ENCODE measurements around the gene FAF1.
"Not testable (repeated sequence)": the region's sequence is repeated elsewhere in the genome, so short reads cannot be mapped to it uniquely, and the experiment has no call there.

FAF1 gene

DNA sequence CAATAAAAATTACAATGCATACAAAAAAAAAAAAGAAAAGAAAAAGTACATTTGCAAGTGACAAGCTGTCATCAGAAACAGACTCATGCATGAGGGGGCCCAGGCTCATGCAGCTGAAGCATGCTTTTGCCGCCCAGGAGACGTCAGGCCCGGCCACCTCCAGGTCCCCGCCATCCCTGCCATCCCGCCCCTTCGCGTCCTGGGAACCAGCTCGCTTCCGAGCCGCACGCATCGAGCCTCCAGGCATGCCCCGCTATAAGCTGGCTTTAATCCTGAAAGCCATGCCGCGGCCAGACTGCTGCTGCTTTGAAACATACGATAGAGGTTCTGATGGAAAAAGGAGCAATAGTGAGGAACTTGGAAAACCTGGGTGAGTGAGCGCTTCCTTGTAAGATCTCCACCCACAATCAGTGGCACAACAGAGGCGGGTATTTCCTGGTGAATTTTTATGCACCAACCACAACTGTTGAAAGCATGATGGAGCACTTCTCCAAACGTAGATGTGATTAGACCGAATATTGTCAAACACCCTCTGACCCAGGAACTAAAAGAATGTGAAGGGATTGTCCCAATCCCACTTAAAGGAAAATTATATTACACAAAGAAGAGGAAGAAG is 113.7 kb downstream of the FAF1 start:
- no peak for DNase-seq

DNA sequence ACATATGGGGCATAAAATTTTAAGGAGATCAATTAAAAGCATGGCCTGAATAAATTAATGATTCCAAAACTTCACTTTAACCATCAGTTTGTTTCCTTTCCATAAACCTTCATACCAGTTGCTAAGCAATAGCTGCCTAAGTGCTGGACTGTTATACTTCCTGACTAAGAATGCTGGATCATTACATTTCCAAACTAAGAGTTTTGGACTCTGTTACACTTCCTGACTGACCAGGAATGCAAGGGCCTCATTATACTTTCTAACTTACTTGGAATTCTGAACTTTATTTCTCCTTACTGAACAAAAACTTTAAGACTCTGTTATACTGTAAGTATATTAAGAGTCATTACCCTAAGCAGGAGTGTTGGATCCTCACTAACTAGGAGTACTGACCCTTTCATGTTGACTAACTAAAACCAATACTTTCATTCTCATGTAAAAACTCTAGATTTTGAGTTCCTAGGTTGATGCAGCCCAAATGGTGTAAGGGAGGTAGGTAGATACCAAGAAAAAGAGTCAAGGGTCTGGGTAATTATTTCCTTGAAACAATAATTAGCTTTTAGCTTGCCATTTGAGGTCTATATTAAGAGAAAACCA is 118.2 kb downstream of the FAF1 start:
- DNase-seq, result no peak

DNA sequence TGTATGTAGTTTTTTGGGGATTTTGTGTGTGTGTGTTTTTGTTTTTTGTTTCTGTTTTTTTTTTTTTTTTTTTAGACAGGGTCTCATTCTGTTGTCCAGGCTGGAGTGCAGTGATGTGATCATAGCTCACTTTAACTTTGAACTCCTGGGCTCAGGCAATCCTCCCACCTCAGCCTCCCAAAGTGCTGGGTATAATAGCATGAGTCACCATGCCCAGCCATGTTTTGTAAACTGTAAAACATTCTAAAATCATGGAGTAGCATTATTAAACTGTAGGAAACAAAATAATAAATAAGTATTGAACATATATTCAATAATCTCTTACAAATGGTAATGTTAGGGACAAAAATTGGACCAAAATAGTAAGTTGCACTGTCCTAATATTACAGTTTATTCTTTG is 124.0 kb downstream of the FAF1 start:
- no peak for DNase-seq

DNA sequence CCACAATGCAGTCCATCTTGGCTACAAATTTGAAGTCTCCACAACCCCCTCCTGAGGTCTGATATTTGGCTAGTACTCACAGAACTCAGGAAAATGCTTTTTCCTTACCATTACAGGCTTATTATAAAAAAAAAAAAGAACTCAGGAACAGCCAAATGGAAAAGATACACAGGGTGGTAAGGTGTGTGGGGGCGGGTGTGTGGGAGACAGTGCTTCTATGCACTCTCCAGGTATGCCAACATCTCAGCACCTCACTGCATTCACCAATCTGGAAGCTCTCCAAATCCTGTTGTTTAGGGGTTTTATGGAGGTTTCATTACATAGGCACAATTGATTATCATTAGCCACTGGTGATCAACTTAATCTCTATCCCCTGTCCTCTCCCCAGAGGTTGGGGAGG is 126.9 kb downstream of the FAF1 start:
- DNase-seq, result no peak

DNA sequence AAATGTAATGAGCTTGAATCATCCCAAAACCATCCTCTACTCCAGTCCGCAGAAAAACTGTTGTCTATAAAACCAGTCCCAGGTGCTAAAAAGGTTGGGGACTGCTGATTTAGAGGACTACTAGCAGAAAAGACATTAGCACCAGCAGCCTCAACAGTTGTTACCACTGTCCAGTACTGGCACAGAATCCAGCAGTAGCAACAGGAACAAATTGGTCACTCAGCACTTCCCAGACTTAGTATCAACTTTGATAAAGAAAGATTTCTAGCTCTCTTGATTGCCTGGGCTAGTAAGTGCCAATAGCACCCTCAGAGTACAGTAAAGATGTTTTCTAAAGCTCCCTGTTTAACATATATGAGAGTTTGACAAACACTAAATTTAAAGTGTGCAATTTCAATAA is 127.9 kb downstream of the FAF1 start:
- no peak for DNase-seq

DNA sequence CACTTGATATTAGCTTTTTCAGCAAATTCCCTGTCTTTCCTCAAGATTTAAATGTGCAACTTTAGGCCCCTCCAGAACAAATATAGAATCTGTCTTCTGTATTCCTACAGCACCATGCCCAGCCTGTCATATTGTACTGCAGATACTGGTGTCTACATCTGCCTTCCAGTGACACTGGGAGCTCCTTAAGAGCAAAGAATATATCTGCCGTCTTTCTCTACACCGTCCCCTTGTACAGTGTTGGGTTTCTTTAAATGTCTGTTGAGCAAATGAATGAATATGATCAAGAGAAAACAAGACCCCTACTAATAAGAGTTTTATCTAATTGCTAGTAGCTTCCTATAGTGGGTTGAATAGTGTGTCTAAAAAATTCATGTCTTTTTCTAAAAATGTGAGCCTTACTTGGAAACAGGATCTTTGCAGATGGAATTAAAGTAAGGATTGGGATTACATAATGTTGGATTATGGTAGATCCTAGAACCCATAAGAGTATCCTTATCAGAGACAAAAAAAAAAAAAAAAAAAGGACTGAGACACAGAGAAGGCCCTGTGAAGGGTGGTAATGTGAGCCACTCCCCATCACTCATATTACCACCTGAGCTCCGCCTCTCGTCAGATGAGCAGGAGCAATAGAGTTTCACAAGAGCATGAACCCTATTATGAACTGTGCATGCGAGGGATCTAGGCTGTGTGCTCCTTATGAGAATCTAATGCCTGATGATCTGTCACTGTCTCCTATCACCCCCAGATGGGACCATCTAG is 128.6 kb downstream of the FAF1 start:
- no peak for DNase-seq

DNA sequence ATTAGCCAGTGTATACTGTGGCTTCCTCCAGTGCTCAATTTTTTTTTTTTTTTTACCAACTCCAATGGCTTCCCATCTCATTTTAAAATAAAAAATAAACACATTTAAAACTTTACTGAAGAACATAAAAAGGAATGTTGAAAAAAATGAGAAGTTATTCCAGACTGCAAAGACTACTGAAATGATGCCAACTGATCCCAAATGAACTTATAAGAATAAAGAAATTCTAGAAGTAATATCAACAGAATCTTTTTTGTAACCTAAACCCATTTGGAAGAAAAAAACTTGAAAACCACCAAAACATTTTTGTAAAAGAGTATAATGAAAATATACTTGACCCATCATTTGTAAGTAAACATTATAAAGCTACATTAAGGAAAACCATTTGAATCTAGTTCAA is 129.4 kb downstream of the FAF1 start:
- no peak for DNase-seq

DNA sequence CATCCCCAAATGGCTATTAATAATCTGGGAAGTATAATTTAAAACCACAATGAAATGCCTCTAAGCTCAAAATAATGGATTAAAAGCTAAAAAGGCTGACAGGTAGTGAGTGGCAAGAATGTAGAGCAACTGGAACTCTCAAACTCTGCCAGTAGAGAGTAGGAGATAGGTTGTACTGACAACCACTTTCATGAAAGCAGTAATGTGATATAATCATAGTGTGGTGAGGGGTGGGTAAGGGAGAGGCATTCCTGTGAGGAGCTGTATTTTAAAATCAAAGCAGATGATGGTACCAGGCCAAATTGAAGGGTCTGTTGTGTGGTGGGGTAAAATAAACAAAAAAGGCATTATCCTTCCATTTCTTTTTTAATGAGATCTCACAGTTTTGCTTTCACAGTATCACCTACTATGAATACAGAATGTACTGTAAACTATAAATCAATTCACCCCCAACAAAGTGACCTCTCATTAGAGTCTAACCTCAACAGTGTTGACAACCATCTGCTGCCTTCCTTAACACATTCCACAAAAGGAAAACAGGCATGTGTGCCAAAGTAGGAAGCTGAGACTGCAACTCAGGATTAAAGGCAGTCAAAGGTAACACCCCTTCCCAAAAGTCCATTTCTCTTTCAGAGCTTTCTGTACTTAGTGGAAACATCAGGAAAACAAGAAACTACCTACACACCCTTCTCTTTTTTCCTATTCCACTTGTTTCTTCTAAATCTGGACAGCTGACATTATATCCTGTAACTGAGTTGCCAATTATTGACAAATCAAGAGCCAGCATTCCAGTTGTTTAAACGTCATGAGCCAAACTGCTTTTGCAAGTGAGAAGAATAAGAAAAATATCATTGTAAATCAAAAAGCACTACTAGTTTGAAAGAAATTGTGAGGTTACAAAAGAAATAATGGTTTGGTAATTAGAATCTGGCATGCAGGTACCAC is 130.8 kb downstream of the FAF1 start:
- no peak for DNase-seq

DNA sequence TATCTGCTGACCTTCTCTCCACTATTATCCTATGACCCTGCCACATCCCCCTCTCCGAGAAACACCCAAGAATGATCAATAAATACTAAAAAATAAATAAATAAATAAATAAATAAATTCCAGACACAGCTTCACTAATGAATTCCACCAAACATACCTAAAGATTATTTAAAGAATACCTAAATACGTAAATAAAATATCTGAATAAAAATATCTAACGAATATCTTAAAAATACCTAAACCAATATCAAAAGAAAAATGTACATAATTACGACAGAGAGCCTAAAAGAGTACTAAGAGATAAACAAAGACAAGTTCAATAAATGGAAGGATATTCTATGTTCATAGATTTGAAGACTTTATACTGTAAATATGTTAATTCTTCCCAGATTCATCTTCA is 132.5 kb downstream of the FAF1 start:
- no peak for DNase-seq

DNA sequence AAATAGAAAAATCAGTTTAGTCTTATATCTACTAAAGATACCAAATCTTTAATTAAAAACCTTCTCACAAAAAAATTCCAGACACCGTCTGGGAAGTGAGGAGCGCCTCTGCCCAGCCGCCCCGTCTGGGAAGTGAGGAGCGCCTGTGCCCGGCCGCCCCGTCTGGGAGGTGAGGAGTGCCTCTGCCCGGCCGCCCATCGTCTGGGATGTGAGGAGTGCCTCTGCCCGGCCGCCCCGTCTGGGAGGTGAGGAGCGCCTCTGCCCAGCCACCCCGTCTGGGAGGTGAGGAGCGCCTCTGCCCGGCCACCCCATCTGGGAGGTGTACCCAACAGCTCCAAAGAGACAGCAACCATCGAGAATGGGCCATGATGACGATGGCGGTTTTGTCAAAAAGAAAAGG is 133.3 kb downstream of the FAF1 start:
- DNase-seq, result not testable (repeated sequence)

DNA sequence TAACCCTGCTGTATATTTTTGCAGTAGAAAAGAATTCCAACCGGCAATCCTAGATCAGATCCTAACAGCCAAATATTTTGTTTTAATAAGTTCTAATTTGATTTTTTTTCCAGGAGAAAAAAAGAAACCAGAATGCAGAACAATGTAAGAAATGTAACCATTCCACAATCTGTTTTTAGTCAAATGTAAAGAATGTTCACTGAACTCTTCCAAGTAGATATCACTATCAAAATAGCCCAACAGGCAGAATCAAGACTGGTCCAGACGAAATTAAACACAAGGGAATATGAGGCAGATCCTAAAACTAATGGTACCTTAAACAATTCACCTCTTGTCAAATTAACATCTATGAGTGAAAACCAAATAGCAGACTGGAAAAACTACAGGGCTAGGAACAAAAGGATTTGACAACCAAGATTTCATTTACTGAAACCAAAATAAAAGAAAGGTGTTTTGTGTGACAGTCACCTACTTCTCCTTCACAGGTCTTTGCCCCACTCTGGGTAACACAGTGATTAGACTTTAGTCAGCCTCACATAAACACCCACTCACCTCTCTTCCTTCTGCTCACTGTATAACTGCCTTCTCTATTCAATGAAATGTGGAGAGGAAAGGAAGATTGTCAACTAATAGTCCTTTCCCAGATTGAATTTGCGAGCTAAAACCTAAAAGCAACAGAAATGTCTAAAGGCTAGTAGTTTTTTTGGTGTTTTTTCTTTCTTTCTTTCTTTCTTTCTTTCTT is 137.9 kb downstream of the FAF1 start:
- no peak for DNase-seq

DNA sequence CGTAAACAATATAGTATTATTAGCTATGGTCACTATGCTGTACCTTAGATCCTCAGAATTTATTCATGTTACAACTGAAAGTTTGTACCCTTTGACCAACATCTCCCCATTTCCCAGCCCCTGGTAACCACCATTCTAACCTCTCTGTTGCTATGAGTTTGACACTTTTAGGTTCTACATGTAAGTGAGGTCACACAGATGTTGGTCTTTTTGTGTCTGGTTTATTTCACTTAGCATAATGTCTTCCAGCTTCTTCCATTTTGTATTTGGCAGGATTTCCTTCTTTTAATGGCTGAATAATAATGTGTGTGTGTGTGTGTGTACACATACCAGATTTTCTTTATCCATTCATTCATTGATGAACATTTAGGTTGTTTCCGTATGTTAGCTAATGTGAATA is 139.5 kb downstream of the FAF1 start:
- DNase-seq, result no peak

DNA sequence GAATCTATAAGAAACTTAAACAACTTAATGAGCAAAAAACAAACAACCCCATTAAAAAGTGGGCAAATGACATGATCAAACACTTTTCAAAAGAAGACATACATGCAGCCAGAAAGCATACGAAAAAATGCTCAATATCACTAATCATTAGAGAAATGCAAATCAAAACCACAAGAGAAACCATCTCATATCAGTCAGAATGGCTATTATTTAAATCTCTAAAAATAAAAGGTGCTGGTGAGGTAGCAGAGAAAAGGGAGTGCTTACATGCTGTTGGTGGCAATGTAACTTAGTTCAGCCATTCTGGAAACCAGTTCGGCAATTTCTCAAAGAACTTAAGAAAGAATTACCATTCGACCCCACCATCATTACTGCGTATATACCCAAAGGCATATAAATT is 147.7 kb downstream of the FAF1 start:
- DNase-seq, result no peak

DNA sequence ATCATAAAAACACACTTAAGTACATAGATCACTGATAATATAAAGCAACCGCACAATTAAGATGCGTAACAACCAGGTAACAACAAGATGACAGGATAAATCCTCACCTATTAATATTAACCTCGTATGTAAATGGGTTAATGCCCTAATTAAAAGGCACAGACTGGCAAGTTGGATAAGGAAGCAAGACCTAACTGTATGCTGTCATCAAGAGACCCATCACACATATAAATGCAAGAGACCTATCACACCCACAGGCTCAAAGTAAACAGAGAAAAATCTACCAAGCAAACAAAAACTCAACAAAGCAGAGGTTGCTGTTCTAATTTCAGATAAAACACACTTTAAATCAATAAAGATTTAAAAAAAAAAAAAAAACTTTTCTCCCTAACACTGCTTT is 151.8 kb downstream of the FAF1 start:
- no peak for DNase-seq

DNA sequence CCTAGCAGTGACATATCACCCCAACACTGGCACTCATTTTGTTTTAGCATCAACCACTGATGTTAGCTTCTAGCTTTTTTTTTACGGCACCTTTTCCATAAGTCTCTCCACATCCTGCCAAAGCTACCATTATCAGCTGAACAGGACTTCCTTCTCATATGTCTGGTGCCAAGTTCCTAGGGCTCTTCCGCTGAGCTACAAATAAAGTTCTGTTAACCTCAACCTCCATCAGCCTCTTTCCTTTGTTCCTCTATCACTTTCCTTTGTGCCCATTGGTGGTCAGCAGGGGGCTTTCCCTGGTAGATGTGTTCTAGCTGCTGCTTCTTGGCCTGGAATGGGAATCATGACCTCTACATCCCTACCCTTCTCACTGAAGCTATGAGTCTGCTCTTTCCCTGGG is 163.8 kb downstream of the FAF1 start:
- no peak for DNase-seq

DNA sequence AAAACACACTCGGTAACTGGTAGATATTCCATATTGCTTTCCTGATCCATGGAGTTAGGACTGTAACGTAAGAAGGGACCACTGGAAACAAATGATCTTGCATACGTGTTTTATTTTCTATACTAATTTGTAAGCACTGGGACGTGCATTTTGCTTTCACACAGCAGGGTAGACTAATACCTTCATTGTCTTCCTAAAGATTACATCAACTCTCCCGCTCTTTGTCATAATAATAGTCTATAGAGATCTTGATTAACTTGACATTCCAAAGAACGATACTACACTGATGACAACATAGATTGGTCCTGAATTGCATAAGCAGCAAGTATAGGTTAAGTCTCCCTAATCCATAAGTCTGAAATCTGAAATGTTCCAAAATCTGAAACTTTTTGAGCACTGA is 166.5 kb downstream of the FAF1 start:
- DNase-seq, result no peak

DNA sequence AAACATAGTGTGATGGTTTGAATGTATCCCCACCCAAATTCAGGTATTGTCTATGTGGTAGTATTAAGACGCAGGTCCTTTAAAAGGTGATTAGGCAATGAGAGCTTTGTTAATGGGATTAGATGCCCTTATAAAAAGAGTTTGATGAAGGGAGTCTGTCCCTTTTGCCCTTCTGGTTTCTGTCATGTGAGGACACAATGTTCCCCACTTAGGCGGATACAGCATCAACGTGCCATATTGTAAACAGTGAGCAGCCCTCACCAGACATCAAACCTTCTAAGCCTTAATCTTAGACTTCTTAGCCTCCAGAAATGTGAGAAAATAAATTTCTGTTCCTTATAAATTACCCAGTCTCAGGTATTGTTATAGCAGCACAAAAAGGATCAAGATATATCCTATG is 172.8 kb downstream of the FAF1 start:
- no peak for DNase-seq

DNA sequence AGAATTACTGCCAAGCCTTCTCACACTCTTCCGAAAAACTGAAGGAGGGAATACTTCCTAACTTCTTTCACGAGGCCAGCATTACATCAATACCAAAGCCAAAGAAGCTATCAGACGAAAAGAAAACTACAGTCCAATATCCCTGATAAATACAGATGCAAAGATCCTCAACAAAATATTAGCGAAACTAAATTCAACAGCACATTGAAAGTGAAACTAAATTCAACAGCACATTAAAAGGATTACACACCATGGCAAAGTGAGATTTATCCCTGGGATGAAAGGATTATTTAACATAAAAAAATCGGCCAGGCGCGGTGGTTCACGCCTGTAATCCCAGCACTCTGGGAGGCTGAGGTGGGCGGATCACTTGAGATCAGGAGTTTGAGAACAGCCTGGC is 176.8 kb downstream of the FAF1 start:
- DNase-seq, result no peak

DNA sequence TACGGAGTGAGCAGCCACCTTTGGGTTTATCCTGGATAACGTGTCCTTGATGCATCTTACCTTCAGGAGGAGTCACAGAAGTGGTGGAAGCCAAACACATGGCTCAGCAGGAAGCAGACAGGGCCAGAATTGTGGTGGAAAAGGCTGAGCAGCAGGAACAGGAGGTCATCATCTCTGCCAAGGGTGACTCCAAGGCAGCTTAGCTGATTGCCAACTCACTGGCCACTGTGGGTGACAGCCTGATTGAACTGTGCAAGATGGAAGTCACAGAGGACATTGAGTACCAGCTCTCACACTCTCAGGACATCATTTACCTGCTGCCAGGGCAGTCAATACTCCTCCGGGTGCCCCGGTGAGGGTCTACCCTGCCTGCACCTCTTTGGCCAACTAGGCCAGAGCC is 179.3 kb downstream of the FAF1 start:
- DNase-seq, result no peak

DNA sequence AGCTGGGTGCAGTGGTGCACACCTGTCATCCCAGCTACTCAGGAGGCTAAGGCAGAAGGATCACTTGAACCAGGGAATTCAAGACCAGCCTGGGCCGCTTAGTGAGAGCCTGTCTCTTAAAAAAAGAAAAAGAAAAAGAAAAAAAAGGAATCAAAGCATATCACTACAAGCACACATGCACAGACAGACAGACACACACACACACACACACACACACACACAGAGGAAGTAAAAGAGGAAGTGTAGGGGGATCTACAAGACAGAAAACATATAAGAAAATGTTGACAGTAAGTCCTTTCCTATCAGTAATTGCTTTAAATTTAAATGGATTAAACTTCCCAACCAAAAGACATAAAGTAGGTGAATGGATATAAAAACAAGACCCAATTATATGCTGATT is 180.3 kb downstream of the FAF1 start:
- DNase-seq, result peak in 1 of 6 experiments; percentile 4

DNA sequence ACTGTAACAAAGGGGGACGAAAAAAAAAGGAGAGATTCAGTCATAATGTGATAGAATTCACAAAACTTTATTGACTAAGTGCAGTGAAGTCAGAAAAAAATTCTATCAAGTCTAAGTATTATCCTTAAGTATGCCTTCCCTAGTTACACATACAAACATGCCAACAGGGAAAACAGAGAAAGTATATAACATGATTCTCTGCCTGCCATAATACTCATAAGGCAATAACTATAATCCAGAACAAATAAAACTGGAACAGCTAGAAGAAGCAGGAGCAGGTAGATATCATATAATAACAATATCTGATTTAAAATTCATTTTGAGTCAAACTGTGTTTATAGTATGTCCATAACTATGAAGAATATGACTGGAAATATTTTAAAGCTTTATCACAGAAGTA is 184.3 kb downstream of the FAF1 start:
- no peak for DNase-seq

DNA sequence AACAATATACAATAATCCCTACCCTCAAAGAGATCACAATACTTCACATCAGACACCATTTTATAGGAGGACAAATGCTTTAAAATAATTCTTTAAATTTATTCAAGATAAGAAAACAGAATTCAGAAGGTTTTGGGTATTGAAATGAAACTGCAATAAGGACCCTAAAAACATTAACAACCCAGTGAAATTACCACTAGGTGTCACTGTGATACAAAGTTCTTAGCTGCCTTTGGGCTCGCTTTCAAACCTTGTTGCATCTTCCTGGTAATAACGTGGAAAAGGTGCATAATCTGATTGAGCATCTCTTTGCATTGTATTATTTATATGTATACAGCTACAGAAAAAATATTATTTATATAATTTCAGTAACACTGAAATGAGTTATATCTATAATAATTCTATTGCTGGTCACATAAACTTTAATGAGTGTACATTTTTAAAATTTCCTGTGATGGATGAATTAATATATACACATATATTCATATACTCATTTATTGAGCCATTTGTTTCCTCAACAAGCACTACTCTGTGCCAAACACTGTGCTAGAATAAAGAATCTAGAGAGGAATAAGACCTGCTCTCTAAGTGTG is 185.2 kb downstream of the FAF1 start:
- DNase-seq, result peak in 2 of 6 experiments; percentile 24 to 58

Measured in stimulated activated naive CD4-positive, alpha-beta T cell (primary cell).